MG63 (cell line): ENCODE results near the gene ACSM5. TPM values are rescaled to one million over a fixed set of nuclear protein-coding genes. Genes with fewer than 3 reads are reported as not detected.
"Not testable (repeated sequence)": the region's sequence is repeated elsewhere in the genome, so short reads cannot be mapped to it uniquely, and the experiment has no call there.

Experiments
- DNase-seq: peaks from one replicate; pipeline ENCODE4 v3.0.0-alpha.2; 2020
- H3K27me3 ChIP-seq: fragments of 250-450 bp; sonication (Bioruptor Pico); 2 replicates; pipeline ENCODE4 v1.5.1; 2020; ENCODE audit warnings: mild to moderate bottlenecking, moderate library complexity
- H3K36me3 ChIP-seq: fragments of 250-450 bp; sonication (Bioruptor Pico); 2 replicates; pipeline ENCODE4 v1.5.1; 2020; ENCODE audit warnings: mild to moderate bottlenecking, moderate library complexity
- H3K4me3 ChIP-seq: fragments of 250-450 bp; sonication (Bioruptor Pico); 2 replicates; pipeline ENCODE4 v1.5.1; 2020; ENCODE audit warnings: mild to moderate bottlenecking, moderate library complexity
- H3K9me3 ChIP-seq: fragments of 250-450 bp; sonication (Bioruptor Pico); 2 replicates; pipeline ENCODE4 v1.5.1; 2020; ENCODE audit warnings: mild to moderate bottlenecking, moderate library complexity
- total RNA-seq: library from RNA; depleted of rRNA; stranded (reverse); fragments of >200 nt; shearing (Covaris generic); gene quantifications from 2 replicates; pipeline ENCODE4 v1.2.3, GENCODE V29; 2014; ENCODE audit warnings: low replicate concordance; rRNA removed

ACSM5 gene
- total RNA-seq, 1 experiment from 2014 or later: 0.20 TPM

- not testable (repeated sequence) for H3K9me3 ChIP-seq, H3K27me3 ChIP-seq, DNase-seq, H3K4me3 ChIP-seq, H3K36me3 ChIP-seq
Measured at GRCh38 chr16:20477188-20477744, 67.9 kb downstream of the ACSM5 start.

GRCh38 chr16:20483989-20484388, 74.7 kb downstream of the ACSM5 start:
- not testable (repeated sequence) for H3K4me3 ChIP-seq, H3K27me3 ChIP-seq, DNase-seq, H3K36me3 ChIP-seq, H3K9me3 ChIP-seq

GRCh38 chr16:20484726-20485125, 75.4 kb downstream of the ACSM5 start:
- H3K36me3 ChIP-seq: no peaks in the 10 kb centered on the region
- no peak for DNase-seq
- no peak overlapping the region for H3K4me3 ChIP-seq
- H3K9me3 ChIP-seq: no peaks in the 10 kb centered on the region
- no peaks in the 10 kb centered on the region for H3K27me3 ChIP-seq

GRCh38 chr16:20485408-20485807, 76.1 kb downstream of the ACSM5 start:
- no peaks in the 10 kb centered on the region for H3K36me3 ChIP-seq
- H3K27me3 ChIP-seq: no peaks in the 10 kb centered on the region
- H3K4me3 ChIP-seq: no peak overlapping the region
- DNase-seq: no peak
- no peaks in the 10 kb centered on the region for H3K9me3 ChIP-seq

Other genes with a start within 250 kb of the ACSM5 start
- not detected in 2 replicates for gene GP2, start 82.0 kb upstream of the ACSM5 start, total RNA-seq
- not detected in 2 replicates for gene UMOD, start 56.8 kb upstream of the ACSM5 start, total RNA-seq
- gene PDILT, start 4.8 kb upstream of the ACSM5 start, total RNA-seq: not detected in 2 replicates
- not detected in 2 replicates for gene ACSM2A, start 42.0 kb downstream of the ACSM5 start, total RNA-seq
- not detected in 2 replicates for gene ACSM2B, start 166.8 kb downstream of the ACSM5 start, total RNA-seq